Measurements from ENCODE around the gene CLDN10.

DNA sequence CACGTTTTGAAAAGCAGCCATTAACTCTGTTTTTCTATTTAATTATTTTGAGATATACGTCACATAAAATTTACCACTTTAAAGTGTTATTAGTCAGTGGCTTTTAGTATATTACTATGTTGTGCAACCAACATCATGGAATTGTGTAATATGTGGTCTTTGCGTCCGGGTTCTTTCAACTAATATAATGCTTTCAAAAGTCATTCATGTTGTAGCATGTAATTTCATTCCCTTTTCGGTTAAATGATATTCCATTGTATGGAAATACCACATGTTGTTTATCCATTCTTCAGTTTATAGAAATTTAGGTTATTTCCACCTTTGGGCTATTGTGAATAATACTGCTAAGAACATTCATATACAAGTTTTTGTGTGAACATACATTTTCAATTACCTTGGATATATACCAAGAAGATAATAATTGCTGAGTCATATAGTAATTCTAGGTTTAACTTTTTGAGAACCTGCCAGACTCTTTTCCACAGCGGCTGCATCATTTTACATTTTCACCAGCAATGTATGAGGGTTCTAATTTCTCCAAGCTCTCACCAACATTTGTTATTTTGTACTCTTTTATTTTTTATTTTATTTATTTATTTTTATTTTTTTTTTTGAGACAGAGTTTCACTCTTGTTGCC is 28.1 kb upstream of the CLDN10 start:
- TF ChIP-seq, protein P1, sequence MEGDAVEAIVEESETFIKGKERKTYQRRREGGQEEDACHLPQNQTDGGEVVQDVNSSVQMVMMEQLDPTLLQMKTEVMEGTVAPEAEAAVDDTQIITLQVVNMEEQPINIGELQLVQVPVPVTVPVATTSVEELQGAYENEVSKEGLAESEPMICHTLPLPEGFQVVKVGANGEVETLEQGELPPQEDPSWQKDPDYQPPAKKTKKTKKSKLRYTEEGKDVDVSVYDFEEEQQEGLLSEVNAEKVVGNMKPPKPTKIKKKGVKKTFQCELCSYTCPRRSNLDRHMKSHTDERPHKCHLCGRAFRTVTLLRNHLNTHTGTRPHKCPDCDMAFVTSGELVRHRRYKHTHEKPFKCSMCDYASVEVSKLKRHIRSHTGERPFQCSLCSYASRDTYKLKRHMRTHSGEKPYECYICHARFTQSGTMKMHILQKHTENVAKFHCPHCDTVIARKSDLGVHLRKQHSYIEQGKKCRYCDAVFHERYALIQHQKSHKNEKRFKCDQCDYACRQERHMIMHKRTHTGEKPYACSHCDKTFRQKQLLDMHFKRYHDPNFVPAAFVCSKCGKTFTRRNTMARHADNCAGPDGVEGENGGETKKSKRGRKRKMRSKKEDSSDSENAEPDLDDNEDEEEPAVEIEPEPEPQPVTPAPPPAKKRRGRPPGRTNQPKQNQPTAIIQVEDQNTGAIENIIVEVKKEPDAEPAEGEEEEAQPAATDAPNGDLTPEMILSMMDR (IDR thresholded peaks at IDR 0.05): no peak
- TF ChIP-seq POLR2A (IDR thresholded peaks at IDR 0.05): no peak

All from esophagus squamous epithelium (tissue), 4 donors.